K562 (cell line): ENCODE data around the gene RNF126. TPM values are rescaled to one million over a fixed set of nuclear protein-coding genes. Genes with fewer than 3 reads are reported as not detected.

Experiments
- ATAC-seq: fragments of 200-7000 bp; cut with Tn5 transposase; 3 replicates; pipeline ENCODE4 v1.9.1; 2020; ENCODE audit warnings: moderate library complexity
- BruUV-seq: library from RNA; stranded (reverse); fragments of 400-500 nt; replicated peaks from 2 replicates; lab custom pipeline; 2021; lab: Mats Ljungman, UMichigan
- CTCF ChIA-PET: fragments of 300-600 bp; formaldehyde crosslinking; extraction: SDS; loops from one replicate; lab custom pipeline; 2021; ENCODE audit warnings: low intra/inter-chr PET ratio; lab: Yijun Ruan, JAX
- POLR2A ChIA-PET: fragments of 300-600, 350-650 bp; sonication (Branson Sonifier 250); formaldehyde crosslinking; extraction: SDS; loops from one replicate; lab custom pipeline; 2021; ENCODE audit warnings: antibody characterized with exemption, inconsistent platforms; lab: Yijun Ruan, JAX
- DNase-seq, 4 experiments: peaks; one replicate each; pipeline versions ENCODE4 v3.0.0 to v3.0.0-alpha.2; 2011 to 2018; ENCODE audit warnings: low spot score in 3 of 4, mixed read lengths in 3 of 4; ENCODE audit errors: extremely low read depth in 1 of 4
- FAIRE-seq: peaks from 2 replicates; lab custom pipeline; 2011; peaks lifted over from hg19 to GRCh38; lab: Jason Lieb, UNC
- H2AFZ ChIP-seq: 2 replicates; pipeline ENCODE4 v1.6.0; 2011; ENCODE audit warnings: low read depth, low read length, control low read depth, inconsistent platforms
- H3K27ac ChIP-seq: fragments of 200-600 bp; 3 replicates; pipeline ENCODE4 v1.8.0; 2011; ENCODE audit warnings: low read depth, mild to moderate bottlenecking, control low read depth, inconsistent platforms, low read length, moderate library complexity, mixed read lengths; ENCODE audit errors: extremely low read depth
- H3K27me3 ChIP-seq, 2 experiments: fragments of 300-600 bp in 1 of 2; 2 replicates in 1 of 2; 3 replicates in 1 of 2; pipeline versions ENCODE4 v1.6.0 to v1.8.0; 2011; ENCODE audit warnings: inconsistent platforms in 2 of 2, low read length in 2 of 2, mild to moderate bottlenecking in 1 of 2, mixed read lengths in 1 of 2, moderate library complexity in 1 of 2; ENCODE audit not compliant: control insufficient read depth in 2 of 2, insufficient read depth in 2 of 2
- H3K36me3 ChIP-seq: fragments of 300-600 bp; 3 replicates; pipeline ENCODE4 v1.8.0; 2011; ENCODE audit warnings: mild to moderate bottlenecking, low read length, inconsistent platforms; ENCODE audit not compliant: control insufficient read depth, insufficient read depth
- H3K4me1 ChIP-seq, 2 experiments: fragments of 200-600 bp in 1 of 2; replicated peaks in 1 of 2; 2 replicates in 1 of 2; 3 replicates in 1 of 2; pipeline versions ENCODE4 v1.5.1 to v1.8.0; 2011; ENCODE audit warnings: inconsistent platforms in 2 of 2, low read length in 2 of 2, mild to moderate bottlenecking in 1 of 2, mixed read lengths in 1 of 2, moderate library complexity in 1 of 2; ENCODE audit not compliant: control insufficient read depth in 2 of 2, insufficient read depth in 2 of 2
- H3K4me2 ChIP-seq: 2 replicates; pipeline ENCODE4 v1.6.1; 2011; ENCODE audit warnings: low read length, control low read depth, inconsistent platforms, mixed read lengths; ENCODE audit not compliant: insufficient read depth
- H3K4me3 ChIP-seq: fragments of 200-600 bp; sonication (generic), shearing (Covaris generic); 2 replicates; pipeline ENCODE4 v1.5.1; 2016; ENCODE audit warnings: control low read depth, inconsistent platforms
- H3K79me2 ChIP-seq: fragments of 200-600 bp; 3 replicates; pipeline ENCODE4 v1.8.0; 2011; ENCODE audit warnings: low read length, inconsistent platforms; ENCODE audit not compliant: control insufficient read depth, insufficient read depth
- H3K9ac ChIP-seq, 2 experiments: 2 replicates each; pipeline versions ENCODE4 v1.6.0 to v1.6.1; 2011; ENCODE audit warnings: low read depth in 2 of 2, low read length in 2 of 2, control low read depth in 1 of 2, inconsistent platforms in 1 of 2, mild to moderate bottlenecking in 1 of 2, mixed read lengths in 1 of 2; ENCODE audit not compliant: insufficient read depth in 1 of 2
- H3K9me1 ChIP-seq: one replicate; pipeline ENCODE4 v1.6.0; 2011; ENCODE audit warnings: inconsistent platforms, mild to moderate bottlenecking, low read length, moderate library complexity; ENCODE audit not compliant: control insufficient read depth, insufficient read depth
- H3K9me3 ChIP-seq: replicated peaks from 2 replicates; pipeline ENCODE4 v1.5.1; 2011; ENCODE audit warnings: low read depth, low read length, inconsistent platforms; ENCODE audit not compliant: control insufficient read depth, insufficient read depth
- H4K20me1 ChIP-seq: replicated peaks from 2 replicates; pipeline ENCODE4 v1.6.1; 2011; ENCODE audit warnings: low read length, inconsistent platforms, mixed read lengths; ENCODE audit not compliant: control insufficient read depth, insufficient read depth
- BCOR ChIP-seq: fragments of 450-650 bp; IDR thresholded peaks from 2 replicates; pipeline ENCODE4 v1.6.1; 2016
- TAF7 ChIP-seq: fragments of 450-650 bp; IDR thresholded peaks from 2 replicates; pipeline ENCODE4 v1.6.1; 2016; ENCODE audit warnings: missing genetic modification characterization, missing compliant biosample characterization
- ZFP36 ChIP-seq: fragments of 150-350 bp; IDR thresholded peaks from 2 replicates; pipeline ENCODE4 v1.6.1; 2018; ENCODE audit warnings: low read length, low read depth; ENCODE audit not compliant: partially characterized antibody
- ZNF121 ChIP-seq: sonication (generic); formaldehyde crosslinking; conservative IDR thresholded peaks from 2 replicates; pipeline ENCODE4 v1.8.0; 2022; ENCODE audit warnings: missing genetic modification reagents
- ZNF224 ChIP-seq: sonication (generic); formaldehyde crosslinking; IDR thresholded peaks from 2 replicates; pipeline ENCODE4 v1.8.0; 2022; ENCODE audit warnings: mild to moderate bottlenecking, missing genetic modification reagents
- ZNF436 ChIP-seq: fragments of 250-450, 450-650 bp; sonication (Bioruptor Pico); formaldehyde crosslinking; IDR thresholded peaks from 2 replicates; pipeline ENCODE4 v1.7.0; 2020; ENCODE audit warnings: mild to moderate bottlenecking
- WGBS: fragments of 100-300 bp; shearing (Covaris generic); methylation state at CpG from one replicate; pipeline ENCODE4 v1.1.6; 2016; ENCODE audit warnings: low coverage, mixed read lengths; ENCODE audit not compliant: insufficient coverage; ENCODE audit errors: missing lambda C conversion rate; 5-methylcytosine and 5-hydroxymethylcytosine counted together
- in situ Hi-C: fragments of 300-500 bp; cut with MboI; formaldehyde crosslinking; loops from 4 replicates; pipeline ENCODE4 v1.15.0; 2018; ENCODE audit warnings: inconsistent platforms, mixed read lengths
- intact Hi-C: fragments of 100-400 bp; cut with micrococcal nuclease; formaldehyde crosslinking; loops from 2 replicates; pipeline ENCODE4 v1.14.2; 2022
- polyA plus RNA-seq, 8 experiments: library from polyadenylated mRNA; depleted of rRNA in 4 of 8; stranded (reverse) in 5 of 8; unstranded in 3 of 8; fragments of >200 nt; fragmentation: Nextera tagmentation in 2 of 8; fragmentation: Illumina TruSeq in 1 of 8; extraction: Ambion mirVana in 2 of 8; extraction: Trizol in 1 of 8; gene quantifications; 2 replicates each; pipeline versions ENCODE4 v1.2.1 to v1.2.3, GENCODE V29; 2011 to 2014; ENCODE audit warnings: inconsistent platforms in 1 of 8, missing spikeins in 1 of 8
- total RNA-seq, 7 experiments: library from RNA; depleted of rRNA in 6 of 7; stranded (reverse); fragments of >200 nt in 6 of 7; fragmentation: Illumina TruSeq in 2 of 7; extraction: Trizol in 2 of 7; gene quantifications; 2 replicates each; pipeline versions ENCODE4 v1.2.1 to v1.2.3, GENCODE V29; 2011 to 2021; ENCODE audit warnings: low replicate concordance in 1 of 7
- TF ChIP-seq, protein P1 (sequence below): sonication (generic); formaldehyde crosslinking; IDR thresholded peaks from 2 replicates; pipeline ENCODE4 v1.8.0; 2022; ENCODE audit warnings: missing genetic modification reagents, mild to moderate bottlenecking, moderate library complexity, borderline replicate concordance

Gene RNF126
- total and polyA plus RNA-seq, 9 of the 15 experiments (the other 6 are each of a cell fraction or from before 2014, with no cell fraction given) = 0.27 to 101 (median 12.3) TPM

DNA sequence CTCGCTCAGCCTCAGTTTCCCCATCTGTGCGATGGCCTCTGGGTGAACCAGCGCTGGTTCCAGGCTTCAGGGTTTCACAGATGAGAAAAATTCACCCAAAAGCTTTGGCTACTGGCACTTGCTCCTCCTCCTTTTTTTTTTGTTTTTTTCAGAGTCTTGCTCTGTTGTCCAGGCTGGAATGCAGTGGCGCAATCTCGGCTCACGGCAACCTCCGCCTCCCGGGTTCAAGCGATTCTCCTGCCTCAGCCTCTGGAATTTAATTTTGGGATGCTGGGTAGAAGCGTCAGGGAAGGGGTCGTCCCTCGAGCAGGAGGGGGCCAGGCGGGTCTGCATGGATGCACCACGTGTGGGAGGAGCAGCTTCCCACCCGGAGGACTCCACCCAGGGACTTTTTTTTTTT, 25.2 kb upstream of the RNF126 start:
- WGBS = 31% methylated on average over 12 of the region's 15 CpGs
- Histone ChIP-seq H4K20me1 (no peaks in the 10 kb centered on the region), H3K9me1 (no peaks in the 10 kb centered on the region), H3K4me1 (peaks cover 0 to 35% of the 10 kb centered on the region in 2 experiments; a peak in 2 of 5 replicates), H3K4me3 (no peak overlapping the region), H3K9me3 (no peaks in the 10 kb centered on the region), H3K27me3 (no peaks in the 10 kb centered on the region), H3K79me2 (no peaks in the 10 kb centered on the region), H3K9ac (no peak overlapping the region), H3K36me3 (no peaks in the 10 kb centered on the region), H2AFZ (no peak overlapping the region), H3K4me2 (no peak overlapping the region), H3K27ac (no peak overlapping the region)
- no TSS peak for BruUV-seq
- FAIRE-seq (no peak), ATAC-seq (no peak), DNase-seq (no peak)
- ChIA-PET CTCF (no interaction called here), POLR2A (interaction anchor here (0.8 kb wide), 1 partner anchor 14 kb away, joined by 3 read pairs; no protein-coding TSS in a partner anchor)
- in situ Hi-C loops (no loop called here), intact Hi-C loops (no loop called here)
- TF ChIP-seq TAF7 (tag) (no peak), ZNF121 (CRISPR knock-in tag) (peak; percentile 73)

GRCh38 chr19:687569-688166, 24.7 kb upstream of the RNF126 start:
- peak; percentile 85 for TF ChIP-seq ZFP36
- TF ChIP-seq ZNF436 = 0 out of 2 replicates have a peak, but pooled peaks have one; percentile 27
- peak; percentile 16; the same call in 1 of the 2 replicates for TF ChIP-seq BCOR
- TF ChIP-seq, protein P1, sequence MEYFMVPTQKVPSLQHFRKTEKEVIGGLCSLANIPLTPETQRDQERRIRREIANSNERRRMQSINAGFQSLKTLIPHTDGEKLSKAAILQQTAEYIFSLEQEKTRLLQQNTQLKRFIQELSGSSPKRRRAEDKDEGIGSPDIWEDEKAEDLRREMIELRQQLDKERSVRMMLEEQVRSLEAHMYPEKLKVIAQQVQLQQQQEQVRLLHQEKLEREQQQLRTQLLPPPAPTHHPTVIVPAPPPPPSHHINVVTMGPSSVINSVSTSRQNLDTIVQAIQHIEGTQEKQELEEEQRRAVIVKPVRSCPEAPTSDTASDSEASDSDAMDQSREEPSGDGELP (CRISPR knock-in tag) = 0 out of 2 replicates have a peak, but pooled peaks have one; percentile 25
- no peak for TF ChIP-seq ZNF224
- in situ Hi-C loops (no loop called here), intact Hi-C loops (no loop called here)
- H3K27me3 ChIP-seq = no peaks in the 10 kb centered on the region
- H3K4me3 ChIP-seq = no peak overlapping the region
- no peaks in the 10 kb centered on the region for H3K36me3 ChIP-seq
- ChIA-PET POLR2A (no interaction called here), CTCF (no interaction called here)
- peaks cover 0 to 38% of the 10 kb centered on the region in 2 experiments; a peak in 2 of 5 replicates for H3K4me1 ChIP-seq
- H3K9me1 ChIP-seq = no peaks in the 10 kb centered on the region
- H3K4me2 ChIP-seq = no peak overlapping the region
- BruUV-seq = no TSS peak
- no peak overlapping the region for H2AFZ ChIP-seq
- no peak overlapping the region for H3K27ac ChIP-seq
- 38% methylated on average over 11 of the region's 11 CpGs for WGBS
- no peaks in the 10 kb centered on the region for H3K9me3 ChIP-seq
- FAIRE-seq (no peak), DNase-seq (no peak), ATAC-seq (no peak)
- no peaks in the 10 kb centered on the region for H4K20me1 ChIP-seq
- no peak overlapping the region for H3K9ac ChIP-seq
- H3K79me2 ChIP-seq = no peaks in the 10 kb centered on the region
